ENCODE measurements around the gene ASF1B.

ASF1B gene

GRCh38 chr19:14086098-14086497 lies 50.3 kb downstream of the ASF1B start:
- DNase-seq (ENCODE audit: low read depth) = no peak

- no peak for DNase-seq (ENCODE audit: low read depth)
Observed at GRCh38 chr19:14085309-14085995, 50.9 kb downstream of the ASF1B start, which contains the start of gene C19orf67. Gene C19orf67, minus strand, starts transcription at chr19:14085783. Its CDS starts 156 bp downstream, at chr19:14085627.

- no peak for DNase-seq (ENCODE audit: low read depth)
Observed at GRCh38 chr19:14082675-14082960, 53.8 kb downstream of the ASF1B start.

- DNase-seq (ENCODE audit: low read depth) = no peak
Observed at GRCh38 chr19:14081797-14082674, 54.4 kb downstream of the ASF1B start.

GRCh38 chr19:14080887-14081796 lies 55.2 kb downstream of the ASF1B start:
- DNase-seq (ENCODE audit: low read depth) = peak; percentile 97

GRCh38 chr19:14078411-14078810 lies 58.0 kb downstream of the ASF1B start:
- no peak for DNase-seq (ENCODE audit: low read depth)

GRCh38 chr19:14073925-14074838 lies 62.2 kb downstream of the ASF1B start:
- no peak for DNase-seq (ENCODE audit: low read depth)

- no peak for DNase-seq (ENCODE audit: low read depth)
Observed at GRCh38 chr19:14073261-14073924, 63.0 kb downstream of the ASF1B start.

GRCh38 chr19:14072535-14073260 lies 63.7 kb downstream of the ASF1B start, which contains the start of gene MISP3:
Gene MISP3, plus strand, starts transcription at chr19:14072786. Its CDS starts 524 bp downstream, at chr19:14073310.
- DNase-seq (ENCODE audit: low read depth) = no peak

- DNase-seq (ENCODE audit: low read depth) = no peak
Observed at GRCh38 chr19:14070268-14071050, 65.9 kb downstream of the ASF1B start.
